ENCODE measurements around the gene GRAP. TPM values are rescaled to one million over a fixed set of nuclear protein-coding genes. Genes with fewer than 3 reads are reported as not detected.

GRAP gene
- total RNA-seq, 2 donors from 2014 or later, result 0.33 to 1.8 TPM

GRCh38 chr17:18978655-18979054 is 68.1 kb downstream of the GRAP start:
- WGBS, 2 donors, result 90 to 95% methylated on average over 2 to 17 of the region's 17 CpGs
- DNase-seq (no peak), ATAC-seq (no peak)
- intact Hi-C loops (cut with DNase I), result no loop called here
- TF ChIP-seq CTCF (IDR thresholded peaks at IDR 0.05), result no peak
- TF ChIP-seq POLR2A (IDR thresholded peaks at IDR 0.05), result no peak
- Histone ChIP-seq H3K36me3 (replicated peaks in 1 of 2; ENCODE audit: insufficient read depth in 1 of 2, low read depth in 2 of 2) (peaks cover 0 to 9% of the 10 kb centered on the region in 2 donors), H3K4me3 (no peak overlapping the region), H3K27ac (no peak overlapping the region), H3K4me1 (peaks cover 26% of the 10 kb centered on the region), H3K9me3 (no peaks in the 10 kb centered on the region), H3K27me3 (no peaks in the 10 kb centered on the region)

- Histone ChIP-seq H3K27me3 (no peaks in the 10 kb centered on the region), H3K4me1 (peaks cover 26% of the 10 kb centered on the region), H3K9me3 (no peaks in the 10 kb centered on the region), H3K27ac (no peak overlapping the region), H3K4me3 (no peak overlapping the region), H3K36me3 (replicated peaks in 1 of 2; ENCODE audit: insufficient read depth in 1 of 2, low read depth in 2 of 2) (peaks cover 0 to 9% of the 10 kb centered on the region in 2 donors)
- ATAC-seq (no peak), DNase-seq (no peak)
- no peak for TF ChIP-seq CTCF (IDR thresholded peaks at IDR 0.05)
- no peak for TF ChIP-seq POLR2A (IDR thresholded peaks at IDR 0.05)
- intact Hi-C loops (cut with DNase I), result no loop called here
- 97% methylated on average over 6 of the region's 13 CpGs; no CpG with 5 or more reads in 1 of the 2 donors for WGBS, 2 donors
Measured at GRCh38 chr17:18978050-18978449, 68.7 kb downstream of the GRAP start.

- no peak for DNase-seq
Measured at GRCh38 chr17:18977646-18978045, 69.1 kb downstream of the GRAP start.

GRCh38 chr17:18977021-18977420 is 69.7 kb downstream of the GRAP start:
- TF ChIP-seq POLR2A (IDR thresholded peaks at IDR 0.05) (no peak), CTCF (IDR thresholded peaks at IDR 0.05) (no peak)
- ATAC-seq, result no peak
- H3K27me3 ChIP-seq, result no peaks in the 10 kb centered on the region
- H3K9me3 ChIP-seq, result no peaks in the 10 kb centered on the region
- H3K27ac ChIP-seq, result no peak overlapping the region
- DNase-seq, result no peak
- WGBS, 2 donors, result 60 to 83% methylated on average over 1 to 4 of the region's 4 CpGs
- intact Hi-C loops (cut with DNase I), result no loop called here
- peaks cover 17% of the 10 kb centered on the region for H3K4me1 ChIP-seq
- H3K36me3 ChIP-seq (replicated peaks in 1 of 2; ENCODE audit: insufficient read depth in 1 of 2, low read depth in 2 of 2), result peaks cover 0 to 9% of the 10 kb centered on the region in 2 donors
- no peak overlapping the region for H3K4me3 ChIP-seq

More at GRCh38 chr17:18977646-18978045, 69.1 kb downstream of the GRAP start:
- TF ChIP-seq POLR2A (IDR thresholded peaks at IDR 0.05) (no peak), CTCF (IDR thresholded peaks at IDR 0.05) (no peak)
- intact Hi-C loops (cut with DNase I), result no loop called here
- Histone ChIP-seq H3K9me3 (no peaks in the 10 kb centered on the region), H3K36me3 (replicated peaks in 1 of 2; ENCODE audit: insufficient read depth in 1 of 2, low read depth in 2 of 2) (peaks cover 0 to 9% of the 10 kb centered on the region in 2 donors), H3K4me3 (no peak overlapping the region), H3K27me3 (no peaks in the 10 kb centered on the region), H3K4me1 (peaks cover 24% of the 10 kb centered on the region), H3K27ac (no peak overlapping the region)
- no peak for ATAC-seq
- 88 to 94% methylated on average over 6 to 18 of the region's 19 CpGs for WGBS, 2 donors

GRCh38 chr17:18976201-18976600 is 70.6 kb downstream of the GRAP start:
- intact Hi-C loops (cut with DNase I), result no loop called here
- Histone ChIP-seq H3K27me3 (no peaks in the 10 kb centered on the region), H3K4me3 (no peak overlapping the region), H3K9me3 (no peaks in the 10 kb centered on the region), H3K36me3 (replicated peaks in 1 of 2; ENCODE audit: insufficient read depth in 1 of 2, low read depth in 2 of 2) (peaks cover 0 to 9% of the 10 kb centered on the region in 2 donors), H3K4me1 (peaks cover 9% of the 10 kb centered on the region), H3K27ac (no peak overlapping the region)
- no peak for DNase-seq
- 62 to 70% methylated on average over 3 to 4 of the region's 4 CpGs for WGBS, 2 donors
- ATAC-seq, result no peak
- no peak for TF ChIP-seq POLR2A (IDR thresholded peaks at IDR 0.05)
- no peak for TF ChIP-seq CTCF (IDR thresholded peaks at IDR 0.05)

Measured in body of pancreas (tissue), 4 donors.